Measurements from ENCODE around the gene RUSC1.

DNA sequence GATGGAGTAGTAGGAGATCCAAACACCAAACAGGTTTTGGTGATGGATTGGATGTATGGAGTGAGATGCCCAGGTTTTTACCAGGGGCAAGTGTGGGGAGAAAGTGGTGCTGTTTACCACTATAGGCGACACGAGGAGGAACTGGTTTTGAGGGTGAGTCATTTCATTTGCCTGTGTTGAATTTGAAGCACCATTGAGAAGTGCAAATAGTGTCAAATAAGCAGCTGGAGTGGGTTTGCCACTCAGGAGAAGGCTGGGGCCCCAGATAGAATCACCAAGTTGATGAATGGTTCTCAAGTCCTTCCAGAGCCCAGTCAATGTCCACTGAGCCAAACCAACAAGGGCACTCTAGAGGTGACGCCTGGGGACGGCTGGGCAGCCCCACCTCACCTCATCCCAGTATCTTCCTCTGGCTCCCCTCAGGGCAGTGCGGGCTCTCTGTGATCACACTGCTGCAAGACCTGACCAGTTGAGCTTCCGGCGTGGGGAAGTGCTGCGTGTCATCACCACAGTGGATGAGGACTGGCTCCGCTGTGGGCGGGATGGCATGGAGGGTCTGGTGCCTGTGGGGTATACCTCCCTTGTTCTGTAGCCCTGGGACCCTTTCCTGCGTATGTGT, 9.4 kb downstream of the RUSC1 start:
- TF ChIP-seq, protein P1, sequence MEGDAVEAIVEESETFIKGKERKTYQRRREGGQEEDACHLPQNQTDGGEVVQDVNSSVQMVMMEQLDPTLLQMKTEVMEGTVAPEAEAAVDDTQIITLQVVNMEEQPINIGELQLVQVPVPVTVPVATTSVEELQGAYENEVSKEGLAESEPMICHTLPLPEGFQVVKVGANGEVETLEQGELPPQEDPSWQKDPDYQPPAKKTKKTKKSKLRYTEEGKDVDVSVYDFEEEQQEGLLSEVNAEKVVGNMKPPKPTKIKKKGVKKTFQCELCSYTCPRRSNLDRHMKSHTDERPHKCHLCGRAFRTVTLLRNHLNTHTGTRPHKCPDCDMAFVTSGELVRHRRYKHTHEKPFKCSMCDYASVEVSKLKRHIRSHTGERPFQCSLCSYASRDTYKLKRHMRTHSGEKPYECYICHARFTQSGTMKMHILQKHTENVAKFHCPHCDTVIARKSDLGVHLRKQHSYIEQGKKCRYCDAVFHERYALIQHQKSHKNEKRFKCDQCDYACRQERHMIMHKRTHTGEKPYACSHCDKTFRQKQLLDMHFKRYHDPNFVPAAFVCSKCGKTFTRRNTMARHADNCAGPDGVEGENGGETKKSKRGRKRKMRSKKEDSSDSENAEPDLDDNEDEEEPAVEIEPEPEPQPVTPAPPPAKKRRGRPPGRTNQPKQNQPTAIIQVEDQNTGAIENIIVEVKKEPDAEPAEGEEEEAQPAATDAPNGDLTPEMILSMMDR (IDR thresholded peaks at IDR 0.05): no peak
- no peak for TF ChIP-seq POLR2A (IDR thresholded peaks at IDR 0.05)
- TF ChIP-seq POLR2AphosphoS5 (IDR thresholded peaks at IDR 0.05): no peak
- TF ChIP-seq EP300 (IDR thresholded peaks at IDR 0.05): no peak
